ENCODE measurements around the gene TMEM80.

- no peak for TF ChIP-seq CTCF (IDR thresholded peaks at IDR 0.05)
- TF ChIP-seq POLR2A (IDR thresholded peaks at IDR 0.05) = no peak
These were observed 29.8 kb upstream of the TMEM80 start for GRCh38 chr11:665704-666281.

All from vagina (tissue), 2 donors.